PC-3 (cell line): ENCODE data around the gene TMEM214. TPM values are rescaled to one million over a fixed set of nuclear protein-coding genes. Genes with fewer than 3 reads are reported as not detected.

Source experiments
- ATAC-seq: fragments of 200-7000 bp; cut with Tn5 transposase; 2 replicates; pipeline ENCODE4 v1.9.1; 2020; ENCODE audit warnings: mild to moderate bottlenecking, moderate library complexity
- BruUV-seq: library from RNA; stranded (reverse); fragments of 400-500 nt; replicated peaks from 2 replicates; lab custom pipeline; 2021; lab: Mats Ljungman, UMichigan
- CTCF ChIA-PET: fragments of 300-600 bp; sonication (Branson Sonifier 250); formaldehyde crosslinking; loops from one replicate; lab custom pipeline; 2022; ENCODE audit warnings: antibody characterized with exemption; lab: Charles Lee
- POLR2A ChIA-PET: fragments of 300-600 bp; sonication (Branson Sonifier 250); formaldehyde crosslinking; loops from one replicate; lab custom pipeline; 2022; ENCODE audit warnings: antibody characterized with exemption; ENCODE audit not compliant: unreplicated experiment; lab: Charles Lee
- DNase-seq: peaks from one replicate; pipeline ENCODE4 v3.0.0-alpha.2; 2015
- H2AFZ ChIP-seq: fragments of 300-600 bp; sonication (generic); 2 replicates; pipeline ENCODE4 v1.6.0; 2016; ENCODE audit warnings: antibody characterized with exemption, low read length
- H3F3A ChIP-seq: fragments of 300-600 bp; sonication (generic); one replicate; pipeline ENCODE4 v1.6.0; 2017; ENCODE audit warnings: antibody characterized with exemption, low read length, control low read depth, mild to moderate bottlenecking; ENCODE audit not compliant: unreplicated experiment
- H3K27ac ChIP-seq: fragments of 300-600 bp; sonication (generic); 2 replicates; pipeline ENCODE4 v1.5.1; 2016; ENCODE audit warnings: mild to moderate bottlenecking, low read length
- H3K27me3 ChIP-seq: fragments of 300-600 bp; sonication (generic); 2 replicates; pipeline ENCODE4 v1.6.1; 2016; ENCODE audit warnings: low read length, mixed read lengths
- H3K36me3 ChIP-seq: fragments of 300-600 bp; sonication (generic); 2 replicates; pipeline ENCODE4 v1.6.1; 2016; ENCODE audit warnings: low read depth, mixed run types, low read length, mixed read lengths
- H3K4me1 ChIP-seq: fragments of 300-600 bp; sonication (generic); 2 replicates; pipeline ENCODE4 v1.5.1; 2016; ENCODE audit warnings: low read length; ENCODE audit not compliant: insufficient read depth
- H3K4me2 ChIP-seq: fragments of 300-600 bp; sonication (generic); 2 replicates; pipeline ENCODE4 v1.6.0; 2016; ENCODE audit warnings: low read length
- H3K4me3 ChIP-seq: fragments of 300-600 bp; sonication (generic); 2 replicates; pipeline ENCODE4 v1.5.1; 2016; ENCODE audit warnings: mild to moderate bottlenecking, low read length, mixed read lengths
- H3K79me2 ChIP-seq: fragments of 300-600 bp; sonication (generic); 2 replicates; pipeline ENCODE4 v1.6.1; 2017; ENCODE audit warnings: low read length, mixed read lengths
- H3K9ac ChIP-seq: fragments of 300-600 bp; sonication (generic); 2 replicates; pipeline ENCODE4 v1.6.0; 2016; ENCODE audit warnings: mild to moderate bottlenecking, low read length
- H3K9me2 ChIP-seq: fragments of 300-600 bp; sonication (generic); replicated peaks from 2 replicates; pipeline ENCODE4 v1.6.1; 2016; ENCODE audit warnings: mixed run types, low read length, mixed read lengths
- H3K9me3 ChIP-seq: fragments of 300-600 bp; sonication (generic); 2 replicates; pipeline ENCODE4 v1.6.1; 2016; ENCODE audit warnings: low read length, mixed read lengths
- H4K20me1 ChIP-seq: fragments of 300-600 bp; sonication (generic); 2 replicates; pipeline ENCODE4 v1.6.1; 2016; ENCODE audit warnings: low read length, mixed read lengths
- CTCF ChIP-seq: fragments of 300-600 bp; sonication (generic); conservative IDR thresholded peaks from 2 replicates; pipeline ENCODE4 v1.5.1; 2017; ENCODE audit warnings: antibody characterized with exemption, low read depth, mild to moderate bottlenecking, low read length
- EZH2 ChIP-seq: fragments of 300-600 bp; sonication (generic); IDR thresholded peaks from one replicate; pipeline ENCODE4 v1.6.1; 2017; ENCODE audit warnings: antibody characterized with exemption, mild to moderate bottlenecking, low read length; ENCODE audit not compliant: unreplicated experiment
- EZH2phosphoT487 ChIP-seq: fragments of 300-600 bp; sonication (generic); IDR thresholded peaks from 2 replicates; pipeline ENCODE4 v1.6.1; 2018; ENCODE audit warnings: mild to moderate bottlenecking, antibody characterized with exemption, low read length, borderline replicate concordance
- intact Hi-C: fragments of 100-400 bp; cut with micrococcal nuclease; formaldehyde crosslinking; loops from 2 replicates; pipeline ENCODE4 v1.9.0; 2023
- total RNA-seq: library from RNA; depleted of rRNA; stranded (reverse); fragments of >200 nt; gene quantifications from 2 replicates; pipeline ENCODE4 v1.2.3, GENCODE V29; 2014

Gene TMEM214
- total RNA-seq, 1 experiment from 2014 or later, result 43.0 TPM

- no TSS peak for BruUV-seq
- Histone ChIP-seq H3K9me3 (no peaks in the 10 kb centered on the region), H3K4me3 (no peak overlapping the region; the same call in 1 of the 2 replicates), H3K4me2 (peak overlapping the region; percentile 98), H3K27ac (no peak overlapping the region), H3K36me3 (no peaks in the 10 kb centered on the region), H3K9ac (no peak overlapping the region), H3K4me1 (peaks cover 14% of the 10 kb centered on the region; the same call in 1 of the 2 replicates), H4K20me1 (no peaks in the 10 kb centered on the region), H3K27me3 (no peaks in the 10 kb centered on the region), H3K79me2 (no peaks in the 10 kb centered on the region), H3F3A (no peaks in the 10 kb centered on the region), H3K9me2 (no peaks in the 10 kb centered on the region), H2AFZ (no peak overlapping the region)
- TF ChIP-seq CTCF, result no peak
- no peak for TF ChIP-seq EZH2phosphoT487
- TF ChIP-seq EZH2, result no peak
- DNase-seq (no peak), ATAC-seq (no peak)
- intact Hi-C loops, result no loop called here
- ChIA-PET CTCF (interaction anchor here (0.6 to 1.3 kb wide), 3 partner anchors 9 to 126 kb away, joined by 3 to 6 read pairs (median 4); no protein-coding TSS in a partner anchor), POLR2A (interaction anchor here (0.7 kb wide), 1 partner anchor 206 kb away, joined by 39 read pairs; no protein-coding TSS in a partner anchor)
Measured at GRCh38 chr2:27087823-27088410, 55.2 kb downstream of the TMEM214 start.

- POLR2A ChIA-PET, result no interaction called here
- intact Hi-C loops, result no loop called here
- no peak overlapping the region for H2AFZ ChIP-seq
Measured at GRCh38 chr2:27088634-27089033, 55.9 kb downstream of the TMEM214 start.

More at GRCh38 chr2:27088634-27089033, 55.9 kb downstream of the TMEM214 start:
- DNase-seq (no peak), ATAC-seq (no peak)
- Histone ChIP-seq H3K36me3 (no peaks in the 10 kb centered on the region), H3K9me2 (no peaks in the 10 kb centered on the region), H3F3A (no peaks in the 10 kb centered on the region), H3K27me3 (no peaks in the 10 kb centered on the region), H3K9me3 (no peaks in the 10 kb centered on the region), H3K4me3 (no peak overlapping the region), H3K4me2 (no peak overlapping the region), H3K27ac (no peak overlapping the region), H4K20me1 (no peaks in the 10 kb centered on the region), H3K9ac (no peak overlapping the region), H3K4me1 (peaks cover 14% of the 10 kb centered on the region; the same call in 1 of the 2 replicates), H3K79me2 (no peaks in the 10 kb centered on the region)
- BruUV-seq, result no TSS peak
- CTCF ChIA-PET, result no interaction called here
- TF ChIP-seq EZH2 (no peak), EZH2phosphoT487 (no peak), CTCF (no peak)
